Measurements from ENCODE around the gene ZNF648.
A peak's percentile ranks its signal among the peaks of the same experiment; 100 is the strongest.
"Not testable (repeated sequence)": the region's sequence is repeated elsewhere in the genome, so short reads cannot be mapped to it uniquely, and the experiment has no call there.

The ZNF648 gene

GRCh38 chr1:182050481-182051448 is 10.7 kb downstream of the ZNF648 start:
- no peak overlapping the region for H3K4me3 ChIP-seq (ENCODE audit: low read depth, low read length)
- DNase-seq (ENCODE audit: low read depth), result no peak
- no peak for TF ChIP-seq CTCF (IDR thresholded peaks at IDR 0.05; ENCODE audit: insufficient read depth, low read depth, low read length, missing control alignments)

- H3K4me3 ChIP-seq (ENCODE audit: low read depth, low read length), result no peak overlapping the region
- TF ChIP-seq CTCF (IDR thresholded peaks at IDR 0.05; ENCODE audit: insufficient read depth, low read depth, low read length, missing control alignments), result no peak
- DNase-seq (ENCODE audit: low read depth), result no peak
These were observed 12.9 kb downstream of the ZNF648 start for GRCh38 chr1:182048562-182048961.

GRCh38 chr1:182046763-182047162 is 14.7 kb downstream of the ZNF648 start:
- peak; percentile 23 for DNase-seq (ENCODE audit: low read depth)
- no peak overlapping the region for H3K4me3 ChIP-seq (ENCODE audit: low read depth, low read length)
- TF ChIP-seq CTCF (IDR thresholded peaks at IDR 0.05; ENCODE audit: insufficient read depth, low read depth, low read length, missing control alignments), result no peak

- H3K4me3 ChIP-seq (ENCODE audit: low read depth, low read length); DNase-seq (ENCODE audit: low read depth): not testable (repeated sequence)
These were observed 16.0 kb downstream of the ZNF648 start for GRCh38 chr1:182045481-182045880.

GRCh38 chr1:182041615-182042014 is 19.9 kb downstream of the ZNF648 start:
- no peak for TF ChIP-seq CTCF (IDR thresholded peaks at IDR 0.05; ENCODE audit: insufficient read depth, low read depth, low read length, missing control alignments)
- no peak for DNase-seq (ENCODE audit: low read depth)
- H3K4me3 ChIP-seq (ENCODE audit: low read depth, low read length), result no peak overlapping the region

- TF ChIP-seq CTCF (IDR thresholded peaks at IDR 0.05; ENCODE audit: insufficient read depth, low read depth, low read length, missing control alignments), result no peak
- H3K4me3 ChIP-seq (ENCODE audit: low read depth, low read length), result no peak overlapping the region
- DNase-seq (ENCODE audit: low read depth), result no peak
These were observed 23.3 kb downstream of the ZNF648 start for GRCh38 chr1:182038220-182038619.

- no peak overlapping the region for H3K4me3 ChIP-seq (ENCODE audit: low read depth, low read length)
- peak; percentile 54 for DNase-seq (ENCODE audit: low read depth)
- peak; percentile 58 for TF ChIP-seq CTCF (IDR thresholded peaks at IDR 0.05; ENCODE audit: insufficient read depth, low read depth, low read length, missing control alignments)
These were observed 26.3 kb downstream of the ZNF648 start for GRCh38 chr1:182035097-182035770.

Measured in GM12865 (cell line).